ENCODE data around the gene EIF5AL1.
"Not testable (repeated sequence)": the region's sequence is repeated elsewhere in the genome, so short reads cannot be mapped to it uniquely, and the experiment has no call there.

The EIF5AL1 gene

GRCh38 chr10:79517567-79517966 lies 5.2 kb downstream of the EIF5AL1 start:
- H3K27ac Mint-ChIP-seq; H3K9me3 Mint-ChIP-seq; H3K36me3 Mint-ChIP-seq (ENCODE audit: low read depth); H3K4me3 Mint-ChIP-seq; DNase-seq; H3K4me1 Mint-ChIP-seq: not testable (repeated sequence)
- peaks cover 18% of the 10 kb centered on the region for H3K27me3 Mint-ChIP-seq (ENCODE audit: low read depth, poor library complexity)

- not testable (repeated sequence) for H3K4me3 Mint-ChIP-seq; H3K27ac Mint-ChIP-seq; DNase-seq; H3K4me1 Mint-ChIP-seq; H3K27me3 Mint-ChIP-seq (ENCODE audit: low read depth, poor library complexity); H3K9me3 Mint-ChIP-seq; H3K36me3 Mint-ChIP-seq (ENCODE audit: low read depth)
Observed at GRCh38 chr10:79521751-79522150, 9.4 kb downstream of the EIF5AL1 start.

- not testable (repeated sequence) for H3K4me3 Mint-ChIP-seq; H3K36me3 Mint-ChIP-seq (ENCODE audit: low read depth); H3K4me1 Mint-ChIP-seq; H3K9me3 Mint-ChIP-seq; H3K27ac Mint-ChIP-seq; DNase-seq
- H3K27me3 Mint-ChIP-seq (ENCODE audit: low read depth, poor library complexity), result peaks cover 10% of the 10 kb centered on the region
Observed at GRCh38 chr10:79522464-79522863, 10.1 kb downstream of the EIF5AL1 start.

- H3K27ac Mint-ChIP-seq; H3K4me1 Mint-ChIP-seq; H3K9me3 Mint-ChIP-seq; H3K4me3 Mint-ChIP-seq; H3K36me3 Mint-ChIP-seq (ENCODE audit: low read depth); DNase-seq: not testable (repeated sequence)
- peaks cover 10% of the 10 kb centered on the region for H3K27me3 Mint-ChIP-seq (ENCODE audit: low read depth, poor library complexity)
Observed at GRCh38 chr10:79523157-79523853, 11.0 kb downstream of the EIF5AL1 start.

GRCh38 chr10:79525049-79525710 lies 12.8 kb downstream of the EIF5AL1 start:
- DNase-seq; H3K36me3 Mint-ChIP-seq (ENCODE audit: low read depth); H3K4me1 Mint-ChIP-seq; H3K9me3 Mint-ChIP-seq; H3K4me3 Mint-ChIP-seq; H3K27ac Mint-ChIP-seq: not testable (repeated sequence)
- H3K27me3 Mint-ChIP-seq (ENCODE audit: low read depth, poor library complexity), result peaks cover 10% of the 10 kb centered on the region

GRCh38 chr10:79528261-79528660 lies 15.9 kb downstream of the EIF5AL1 start:
- H3K36me3 Mint-ChIP-seq (ENCODE audit: low read depth); H3K27me3 Mint-ChIP-seq (ENCODE audit: low read depth, poor library complexity); H3K9me3 Mint-ChIP-seq; H3K4me3 Mint-ChIP-seq; DNase-seq; H3K27ac Mint-ChIP-seq; H3K4me1 Mint-ChIP-seq: not testable (repeated sequence)

- H3K4me1 Mint-ChIP-seq; H3K36me3 Mint-ChIP-seq (ENCODE audit: low read depth); H3K4me3 Mint-ChIP-seq; H3K27ac Mint-ChIP-seq; H3K9me3 Mint-ChIP-seq; DNase-seq: not testable (repeated sequence)
- H3K27me3 Mint-ChIP-seq (ENCODE audit: low read depth, poor library complexity), result peaks cover 12% of the 10 kb centered on the region
Observed at GRCh38 chr10:79533142-79533902, 21.0 kb downstream of the EIF5AL1 start.

GRCh38 chr10:79533903-79534175 lies 21.5 kb downstream of the EIF5AL1 start:
- not testable (repeated sequence) for H3K36me3 Mint-ChIP-seq (ENCODE audit: low read depth); DNase-seq; H3K9me3 Mint-ChIP-seq; H3K4me1 Mint-ChIP-seq; H3K4me3 Mint-ChIP-seq; H3K27ac Mint-ChIP-seq
- peaks cover 12% of the 10 kb centered on the region for H3K27me3 Mint-ChIP-seq (ENCODE audit: low read depth, poor library complexity)

GRCh38 chr10:79538311-79538710 lies 26.0 kb downstream of the EIF5AL1 start:
- not testable (repeated sequence) for H3K9me3 Mint-ChIP-seq; H3K4me1 Mint-ChIP-seq; DNase-seq; H3K36me3 Mint-ChIP-seq (ENCODE audit: low read depth); H3K4me3 Mint-ChIP-seq; H3K27ac Mint-ChIP-seq
- H3K27me3 Mint-ChIP-seq (ENCODE audit: low read depth, poor library complexity), result peaks cover 13% of the 10 kb centered on the region

GRCh38 chr10:79540930-79541329 lies 28.6 kb downstream of the EIF5AL1 start:
- H3K36me3 Mint-ChIP-seq (ENCODE audit: low read depth); H3K27ac Mint-ChIP-seq; H3K9me3 Mint-ChIP-seq; H3K4me1 Mint-ChIP-seq; DNase-seq; H3K4me3 Mint-ChIP-seq: not testable (repeated sequence)
- H3K27me3 Mint-ChIP-seq (ENCODE audit: low read depth, poor library complexity), result peaks cover 11% of the 10 kb centered on the region

GRCh38 chr10:79542626-79543025 lies 30.3 kb downstream of the EIF5AL1 start:
- TF ChIP-seq CTCF (IDR thresholded peaks at IDR 0.05), result no peak
- no peak for DNase-seq
- H3K4me3 Mint-ChIP-seq, result no peak overlapping the region
- H3K36me3 Mint-ChIP-seq (ENCODE audit: low read depth), result no peaks in the 10 kb centered on the region
- no peaks in the 10 kb centered on the region for H3K4me1 Mint-ChIP-seq
- H3K27me3 Mint-ChIP-seq (ENCODE audit: low read depth, poor library complexity), result peaks cover 22% of the 10 kb centered on the region
- H3K27ac Mint-ChIP-seq, result no peak overlapping the region
- H3K9me3 Mint-ChIP-seq, result peaks cover 6% of the 10 kb centered on the region

- peaks cover 22% of the 10 kb centered on the region for H3K27me3 Mint-ChIP-seq (ENCODE audit: low read depth, poor library complexity)
- H3K36me3 Mint-ChIP-seq (ENCODE audit: low read depth); H3K4me3 Mint-ChIP-seq; H3K27ac Mint-ChIP-seq; H3K4me1 Mint-ChIP-seq; DNase-seq; H3K9me3 Mint-ChIP-seq: not testable (repeated sequence)
Observed at GRCh38 chr10:79544408-79544807, 32.1 kb downstream of the EIF5AL1 start.

GRCh38 chr10:79544926-79545659 lies 32.8 kb downstream of the EIF5AL1 start:
- not testable (repeated sequence) for H3K4me1 Mint-ChIP-seq; H3K27ac Mint-ChIP-seq; H3K9me3 Mint-ChIP-seq; H3K36me3 Mint-ChIP-seq (ENCODE audit: low read depth); H3K4me3 Mint-ChIP-seq; DNase-seq
- H3K27me3 Mint-ChIP-seq (ENCODE audit: low read depth, poor library complexity), result peaks cover 22% of the 10 kb centered on the region
